Stimulated activated CD8-positive, alpha-beta memory T cell treated with anti-CD3 and anti-CD28 coated beads, Interleukin-7, amount 100 ng/mL, for 48 hours (primary cell): ENCODE results near the gene ADCY4.
"Not testable (repeated sequence)": the region's sequence is repeated elsewhere in the genome, so short reads cannot be mapped to it uniquely, and the experiment has no call there.

Experiments used
- DNase-seq, 2 donors: peaks; one replicate each; pipeline ENCODE4 v3.0.0-alpha.2; 2020; ENCODE audit warnings: low read depth in 1 of 2; ENCODE audit errors: extremely low read depth in 1 of 2

Gene ADCY4

GRCh38 chr14:24340606-24341005 lies 5.7 kb upstream of the ADCY4 start:
- no peak for DNase-seq

- peak in 1 of 2 donors; percentile 50 for DNase-seq
Measured at GRCh38 chr14:24339284-24340151, 4.6 kb upstream of the ADCY4 start, which contains the start of gene RIPK3. TSS of gene RIPK3 (minus strand) at chr14:24339991. CDS start at chr14:24339826, 165 bp downstream.

- no peak for DNase-seq
Measured at GRCh38 chr14:24338843-24339242, 4.0 kb upstream of the ADCY4 start.

GRCh38 chr14:24337824-24338175 lies 2.9 kb upstream of the ADCY4 start:
- DNase-seq = no peak

- DNase-seq = no peak
Measured at GRCh38 chr14:24337144-24337823, 2.4 kb upstream of the ADCY4 start.

- no peak for DNase-seq
Measured at GRCh38 chr14:24335461-24336171, 745 bp upstream of the ADCY4 start.

GRCh38 chr14:24332268-24332993 lies 2.4 kb downstream of the ADCY4 start:
- DNase-seq = peak; percentile 51 to 79

GRCh38 chr14:24331731-24332267 lies 3.1 kb downstream of the ADCY4 start:
- DNase-seq = no peak

- DNase-seq = no peak
Measured at GRCh38 chr14:24330973-24331674, 3.7 kb downstream of the ADCY4 start.

- DNase-seq = peak; percentile 39 to 66
Measured at GRCh38 chr14:24329736-24330135, 5.1 kb downstream of the ADCY4 start.

- DNase-seq = no peak
Measured at GRCh38 chr14:24329073-24329663, 5.7 kb downstream of the ADCY4 start.

GRCh38 chr14:24327914-24328313 lies 7.0 kb downstream of the ADCY4 start:
- not testable (repeated sequence) for DNase-seq

GRCh38 chr14:24327303-24327702 lies 7.6 kb downstream of the ADCY4 start:
- DNase-seq = no peak

- DNase-seq = no peak
Measured at GRCh38 chr14:24325963-24326362, 8.9 kb downstream of the ADCY4 start.

- no peak for DNase-seq
Measured at GRCh38 chr14:24325041-24325530, 9.8 kb downstream of the ADCY4 start.

GRCh38 chr14:24324024-24324423 lies 10.8 kb downstream of the ADCY4 start:
- no peak for DNase-seq

- no peak for DNase-seq
Measured at GRCh38 chr14:24323341-24323740, 11.5 kb downstream of the ADCY4 start.

GRCh38 chr14:24322672-24323071 lies 12.2 kb downstream of the ADCY4 start:
- DNase-seq = no peak

GRCh38 chr14:24321212-24321975 lies 13.5 kb downstream of the ADCY4 start:
- no peak for DNase-seq
